ENCODE data around the gene CLEC19A.

DNA sequence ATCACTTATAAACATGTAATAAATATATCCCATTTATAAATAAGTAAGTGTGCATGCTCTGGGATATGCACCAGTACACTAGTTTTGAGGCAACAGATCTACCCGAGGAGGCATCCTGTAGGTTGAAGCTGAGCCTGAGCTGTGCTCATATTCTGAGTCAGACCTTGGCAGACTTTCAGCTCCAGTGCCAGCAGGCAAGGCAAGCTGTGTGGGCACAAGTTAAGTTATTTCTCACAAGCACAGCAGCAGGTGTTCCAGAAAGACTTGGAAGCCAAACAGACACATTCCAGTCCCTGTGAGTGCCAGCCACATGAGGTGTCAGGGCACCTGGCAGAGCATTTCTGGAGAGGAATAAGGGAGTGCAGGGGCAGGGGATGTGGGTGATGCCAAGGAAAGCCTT lies 1.3 kb upstream of the CLEC19A start:
- TF ChIP-seq, protein P1, sequence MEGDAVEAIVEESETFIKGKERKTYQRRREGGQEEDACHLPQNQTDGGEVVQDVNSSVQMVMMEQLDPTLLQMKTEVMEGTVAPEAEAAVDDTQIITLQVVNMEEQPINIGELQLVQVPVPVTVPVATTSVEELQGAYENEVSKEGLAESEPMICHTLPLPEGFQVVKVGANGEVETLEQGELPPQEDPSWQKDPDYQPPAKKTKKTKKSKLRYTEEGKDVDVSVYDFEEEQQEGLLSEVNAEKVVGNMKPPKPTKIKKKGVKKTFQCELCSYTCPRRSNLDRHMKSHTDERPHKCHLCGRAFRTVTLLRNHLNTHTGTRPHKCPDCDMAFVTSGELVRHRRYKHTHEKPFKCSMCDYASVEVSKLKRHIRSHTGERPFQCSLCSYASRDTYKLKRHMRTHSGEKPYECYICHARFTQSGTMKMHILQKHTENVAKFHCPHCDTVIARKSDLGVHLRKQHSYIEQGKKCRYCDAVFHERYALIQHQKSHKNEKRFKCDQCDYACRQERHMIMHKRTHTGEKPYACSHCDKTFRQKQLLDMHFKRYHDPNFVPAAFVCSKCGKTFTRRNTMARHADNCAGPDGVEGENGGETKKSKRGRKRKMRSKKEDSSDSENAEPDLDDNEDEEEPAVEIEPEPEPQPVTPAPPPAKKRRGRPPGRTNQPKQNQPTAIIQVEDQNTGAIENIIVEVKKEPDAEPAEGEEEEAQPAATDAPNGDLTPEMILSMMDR (IDR thresholded peaks at IDR 0.05) = no peak
- TF ChIP-seq POLR2AphosphoS5 (IDR thresholded peaks at IDR 0.05; ENCODE audit: insufficient read depth in 1 of 2, low read depth in 1 of 2) (peak in 1 of 2 donors; percentile 17), POLR2A (IDR thresholded peaks at IDR 0.05) (no peak)

All from vagina (tissue), 2 donors.